Endometrium (tissue), 2 donors: ENCODE measurements around the gene PMEPA1.

Experiments
- FAIRE-seq: peaks from 2 replicates; lab custom pipeline; 2012; peaks lifted over from hg19 to GRCh38; lab: Jason Lieb, UNC
- donor health status: control.
- donor health status: control.

Gene PMEPA1

DNA sequence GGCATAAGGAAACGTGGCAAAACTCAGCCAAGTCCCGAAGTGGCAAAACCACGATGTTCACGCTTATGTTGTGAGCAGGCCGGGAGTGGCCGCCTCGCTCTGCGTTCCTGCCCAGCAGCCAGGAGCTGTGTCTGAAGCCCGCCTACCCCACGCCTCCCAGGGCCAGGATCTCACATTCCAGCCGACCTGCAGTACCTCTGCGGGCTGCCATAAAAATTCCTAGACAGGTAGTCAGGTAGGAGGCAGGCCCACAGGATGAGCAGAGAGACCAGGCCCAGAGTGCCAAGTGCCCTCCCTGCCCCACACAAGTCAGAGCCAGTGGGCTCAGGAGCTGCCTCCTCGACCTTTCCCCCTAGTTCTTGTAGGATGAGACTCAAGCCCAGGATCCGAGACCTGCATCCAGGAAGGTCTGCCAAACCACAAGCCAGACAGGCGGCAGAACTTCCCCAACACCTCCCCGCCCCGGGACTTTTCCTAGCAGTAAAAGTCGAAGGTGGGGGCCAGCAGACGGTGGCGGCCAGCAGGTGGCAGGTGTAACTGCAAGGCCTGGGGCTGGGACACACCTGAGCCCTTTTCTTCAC lies 16.7 kb downstream of the PMEPA1 start:
- no peak for FAIRE-seq

DNA sequence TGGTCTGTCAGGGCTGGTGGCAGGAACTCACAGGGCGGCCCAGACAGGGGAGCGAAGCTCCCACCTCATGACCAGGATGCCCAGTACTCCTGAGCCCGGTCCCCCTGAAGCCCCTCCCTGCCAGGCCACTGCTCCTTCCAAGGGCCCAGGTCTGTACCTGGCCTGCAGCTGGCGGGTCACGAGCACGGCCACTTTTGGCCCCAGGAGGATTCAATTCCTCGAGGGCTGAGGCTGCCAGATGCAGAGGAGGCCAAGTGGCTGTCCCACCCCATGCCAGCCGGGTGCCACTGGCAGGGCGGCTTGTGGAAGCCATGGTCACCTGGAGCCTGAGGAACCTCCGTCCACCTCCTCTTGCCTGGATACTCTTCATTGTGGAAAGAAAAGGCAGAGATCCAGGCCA lies 17.4 kb downstream of the PMEPA1 start:
- FAIRE-seq: no peak

DNA sequence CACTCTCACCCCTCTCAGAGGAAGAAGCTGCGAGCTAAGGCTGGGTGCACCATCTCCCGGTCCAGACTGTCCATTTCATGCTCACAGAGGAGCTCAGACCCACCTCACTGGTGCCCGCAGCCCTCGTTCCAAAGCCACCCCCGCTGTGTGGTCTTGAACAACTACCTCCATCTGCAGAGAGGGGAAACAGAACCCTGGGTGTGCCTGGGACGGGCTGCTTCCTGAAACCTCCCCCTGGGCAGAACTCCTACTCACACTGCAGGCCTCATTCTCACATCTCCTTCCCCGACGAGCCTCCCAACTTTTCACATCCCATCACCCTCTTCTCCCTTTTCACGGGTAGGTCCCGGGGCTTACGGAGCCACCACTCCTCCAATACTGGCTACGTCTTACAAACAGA lies 18.1 kb downstream of the PMEPA1 start:
- FAIRE-seq: no peak

DNA sequence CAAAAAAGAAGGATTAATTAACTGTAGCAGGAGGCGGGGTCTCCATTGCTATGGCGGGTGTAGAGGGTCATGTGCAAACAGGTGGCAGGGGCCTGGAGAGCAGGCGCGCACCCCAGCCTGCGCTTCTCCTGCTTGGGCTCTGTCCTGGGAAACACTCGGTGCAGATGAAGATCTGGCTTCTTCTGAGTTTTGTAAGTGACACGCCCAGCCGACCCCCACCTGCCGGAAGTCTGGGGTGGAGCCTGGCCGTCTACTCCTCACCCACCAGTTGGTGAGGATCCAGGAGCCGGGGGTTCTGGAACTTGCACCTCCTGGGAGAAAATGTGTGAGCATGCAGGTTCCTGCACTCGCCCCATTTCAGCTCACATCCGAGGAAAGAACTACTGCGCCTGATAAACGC lies 19.3 kb downstream of the PMEPA1 start:
- no peak for FAIRE-seq

DNA sequence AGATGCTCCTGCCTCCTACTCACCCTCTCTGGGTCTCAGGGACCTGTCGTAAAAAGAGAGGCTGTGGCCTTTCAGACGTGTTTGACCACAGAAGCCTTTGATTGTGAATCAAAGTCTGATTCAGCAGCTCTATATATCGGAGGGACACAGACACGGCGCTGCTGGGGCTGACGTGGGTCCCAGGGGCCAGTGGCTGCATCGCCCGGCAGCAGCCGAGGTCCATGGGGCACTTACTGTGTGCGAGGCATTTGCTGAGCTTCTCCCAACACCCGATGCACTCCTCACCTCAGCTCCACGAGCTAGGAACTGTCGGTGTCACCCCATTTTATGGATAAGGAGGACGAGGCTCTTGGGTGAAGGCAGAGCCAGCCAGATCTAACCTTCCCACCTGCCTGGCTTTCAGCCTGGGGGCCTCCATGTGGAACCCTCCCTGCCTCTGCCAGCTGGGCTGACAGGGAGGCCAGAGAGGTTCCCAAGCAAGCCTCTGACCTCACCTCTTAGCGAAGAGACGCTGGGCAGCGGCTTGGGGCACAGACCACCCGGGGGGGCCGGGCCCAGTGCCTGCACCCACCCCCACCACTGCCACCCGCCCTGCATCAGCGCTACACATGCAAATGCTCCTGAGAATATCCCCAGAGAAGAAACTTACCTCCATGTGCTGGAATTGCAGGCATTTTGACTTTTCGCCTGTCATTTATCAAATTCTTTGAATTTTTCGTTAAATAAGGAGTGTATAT lies 19.9 kb downstream of the PMEPA1 start:
- no peak for FAIRE-seq

DNA sequence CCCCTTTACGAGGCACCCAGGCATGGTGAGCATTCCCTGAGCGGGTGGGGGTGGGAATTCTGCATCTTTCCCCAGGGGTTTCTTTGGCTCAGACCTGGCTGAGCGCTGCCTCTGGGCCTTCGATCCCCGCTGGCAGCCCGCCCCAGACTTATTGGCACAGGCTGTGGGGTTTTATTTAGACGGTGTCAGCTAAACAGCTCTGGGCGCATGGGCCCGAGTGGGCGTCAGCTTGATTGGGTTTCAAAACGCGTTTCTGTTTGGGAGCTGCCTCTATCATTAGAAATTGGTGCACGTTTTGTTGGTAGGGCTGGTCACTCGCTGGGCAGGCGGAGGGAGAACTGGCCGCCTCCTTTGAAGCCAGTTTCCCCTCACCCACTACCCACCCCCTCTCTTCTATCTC lies 21.0 kb downstream of the PMEPA1 start:
- no peak for FAIRE-seq

DNA sequence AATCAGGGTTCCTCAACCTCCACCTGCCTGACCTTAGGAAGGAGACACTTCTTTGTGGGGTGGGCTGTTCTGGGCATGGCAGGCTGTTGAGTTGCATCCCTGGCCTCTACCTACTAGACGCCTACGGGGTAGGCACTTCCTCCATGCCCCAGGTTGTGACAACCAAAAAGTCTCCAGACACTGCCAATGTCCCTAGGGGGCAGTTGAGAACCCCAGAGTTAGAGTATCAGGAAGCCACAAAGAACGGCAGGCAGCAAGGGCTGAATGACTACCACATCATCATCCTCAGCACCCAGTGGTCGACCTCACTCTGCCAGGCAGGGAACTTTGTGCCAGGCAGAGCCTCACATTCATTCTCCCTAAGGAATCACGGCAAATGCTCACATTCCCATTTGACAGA lies 21.5 kb downstream of the PMEPA1 start:
- no peak for FAIRE-seq

DNA sequence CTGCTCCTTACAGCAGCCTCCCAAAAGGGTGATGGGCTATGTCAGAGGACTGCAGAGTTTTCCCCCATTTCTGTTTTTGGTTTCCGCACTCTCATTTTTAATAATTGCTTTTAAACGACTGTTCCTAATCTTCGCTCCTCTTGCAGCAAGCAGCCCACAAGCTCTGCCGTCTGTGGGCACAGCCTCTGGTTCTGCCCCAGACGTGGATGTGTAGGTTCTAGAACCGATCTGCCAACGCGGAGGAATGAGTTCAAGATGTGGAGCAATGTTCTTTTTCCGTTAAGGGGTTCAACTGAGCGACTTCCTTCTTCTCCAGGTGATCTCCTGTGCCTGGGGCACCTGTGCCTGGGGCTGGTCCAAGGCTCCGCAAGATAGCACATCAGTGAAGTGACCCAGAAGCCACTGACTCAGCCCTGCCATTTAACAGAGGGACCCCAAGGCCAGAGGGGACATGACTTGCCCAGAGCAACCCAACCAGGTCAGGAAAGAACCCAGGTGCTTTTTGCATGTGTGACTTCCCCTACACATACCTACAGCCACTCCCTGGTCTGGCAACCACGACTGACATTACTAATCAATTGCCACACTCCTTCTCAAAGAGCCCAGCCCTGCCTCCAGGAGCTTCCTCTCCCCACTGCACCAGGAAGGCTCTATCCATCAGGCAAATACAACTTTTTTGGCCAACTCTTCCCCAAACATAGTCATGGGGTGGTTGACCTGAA lies 22.7 kb downstream of the PMEPA1 start:
- FAIRE-seq: no peak

DNA sequence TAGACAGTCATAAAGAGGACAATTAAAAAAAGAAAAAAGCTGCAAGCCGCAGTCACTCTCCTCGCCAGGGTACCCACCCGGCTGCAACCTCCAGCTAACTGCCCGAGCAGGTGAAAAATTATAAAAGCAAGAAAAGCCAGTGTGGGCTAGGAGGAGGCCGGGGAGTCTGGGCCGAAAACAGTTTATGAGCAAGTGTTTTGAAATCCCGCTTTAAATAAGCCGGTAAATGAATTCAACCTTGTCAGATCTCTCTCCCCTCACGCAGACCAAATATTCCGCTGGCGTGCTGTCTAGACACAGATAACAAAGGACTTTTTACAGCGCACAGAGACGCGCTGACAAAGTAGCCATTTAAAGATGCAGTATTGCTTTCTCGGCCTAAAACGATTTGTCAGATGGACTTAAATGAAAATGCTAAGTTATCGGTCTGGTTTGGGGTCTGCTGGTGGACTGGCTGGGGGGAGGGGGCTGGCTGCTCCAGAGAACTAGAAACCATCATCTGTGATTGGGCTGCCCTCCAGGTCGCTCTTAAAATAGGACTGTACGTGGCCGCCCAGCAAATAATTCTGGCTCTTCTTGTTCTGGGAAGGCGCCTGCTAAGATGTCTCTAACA lies 24.6 kb downstream of the PMEPA1 start:
- no peak for FAIRE-seq

DNA sequence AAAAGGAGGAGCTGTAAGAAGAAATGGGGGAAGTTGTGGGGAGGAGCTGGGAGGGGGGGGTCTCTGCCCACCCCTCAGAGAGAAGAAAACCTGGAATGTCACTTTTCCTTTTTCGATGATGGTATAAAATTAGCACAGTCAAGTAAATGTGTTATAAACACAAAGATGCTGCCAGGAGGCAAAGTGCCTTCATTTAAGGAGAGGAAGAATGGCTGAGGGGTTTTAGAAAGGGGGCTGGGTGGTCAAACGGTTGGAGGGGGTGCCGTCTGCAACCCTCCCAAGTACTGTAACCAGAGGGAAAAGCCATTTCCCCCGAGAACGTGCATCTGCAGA lies 25.0 kb downstream of the PMEPA1 start:
- FAIRE-seq: no peak

DNA sequence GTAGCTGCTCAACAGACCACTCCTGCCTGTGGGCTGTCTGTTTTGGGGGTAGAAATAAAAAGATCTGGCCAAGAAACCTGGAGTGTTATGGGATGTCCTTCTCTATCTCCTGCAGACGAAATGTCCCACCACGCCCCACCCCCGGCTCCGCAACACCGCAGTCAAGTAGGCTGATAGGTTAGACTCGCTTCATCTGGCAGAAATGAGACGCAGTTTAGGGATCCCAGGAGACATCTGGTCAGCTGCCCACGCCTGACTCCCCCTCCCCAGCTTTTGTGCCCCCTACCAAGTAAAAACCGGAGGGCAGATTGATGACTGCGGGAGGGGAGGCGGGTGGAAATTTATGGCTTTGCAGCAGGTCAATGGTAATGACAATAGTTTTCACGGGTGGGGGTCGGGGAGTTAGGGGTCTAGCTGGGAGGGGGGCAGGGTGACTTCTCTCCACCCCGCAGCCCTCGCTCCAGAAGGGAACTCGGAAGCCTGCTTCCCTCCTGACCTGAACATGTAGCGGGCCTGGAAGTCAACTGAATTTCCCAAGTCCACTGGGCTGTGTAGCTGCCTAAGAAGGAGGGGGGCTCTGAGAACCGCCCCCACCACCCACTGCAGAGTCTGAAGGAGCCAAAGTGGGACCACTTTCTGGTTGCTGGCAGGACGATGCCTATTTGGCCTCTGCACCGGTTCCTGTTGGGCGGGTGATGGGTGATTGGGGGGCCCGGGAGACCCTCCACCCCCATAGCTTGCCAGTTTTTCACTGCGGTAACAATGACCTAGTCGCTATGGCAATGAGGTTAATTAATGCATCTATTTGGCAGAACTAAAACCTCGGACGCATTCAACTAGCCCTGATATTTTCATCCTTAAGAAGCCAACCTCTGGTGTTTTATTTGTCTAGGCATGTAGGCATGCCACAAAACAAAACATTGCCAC lies 25.7 kb downstream of the PMEPA1 start:
- no peak for FAIRE-seq

DNA sequence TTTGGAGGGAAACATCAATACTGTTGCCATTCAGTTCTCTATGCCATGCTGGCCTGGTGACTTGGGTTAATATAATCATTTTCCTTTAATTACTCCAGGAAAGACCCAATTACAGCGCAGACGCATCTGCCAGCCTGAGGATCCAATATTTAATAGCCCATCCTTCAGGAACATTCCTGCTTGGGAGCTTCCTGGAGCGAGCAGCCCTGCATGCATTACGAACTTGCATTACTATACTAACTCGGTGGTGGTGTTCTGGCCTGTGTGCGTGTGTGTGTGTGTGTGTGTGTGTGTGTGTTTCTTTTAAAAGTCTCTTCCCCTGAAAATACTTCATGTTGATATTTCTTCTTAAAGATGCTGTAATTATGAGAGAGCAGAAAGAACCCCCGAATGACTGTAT lies 26.5 kb downstream of the PMEPA1 start:
- no peak for FAIRE-seq

DNA sequence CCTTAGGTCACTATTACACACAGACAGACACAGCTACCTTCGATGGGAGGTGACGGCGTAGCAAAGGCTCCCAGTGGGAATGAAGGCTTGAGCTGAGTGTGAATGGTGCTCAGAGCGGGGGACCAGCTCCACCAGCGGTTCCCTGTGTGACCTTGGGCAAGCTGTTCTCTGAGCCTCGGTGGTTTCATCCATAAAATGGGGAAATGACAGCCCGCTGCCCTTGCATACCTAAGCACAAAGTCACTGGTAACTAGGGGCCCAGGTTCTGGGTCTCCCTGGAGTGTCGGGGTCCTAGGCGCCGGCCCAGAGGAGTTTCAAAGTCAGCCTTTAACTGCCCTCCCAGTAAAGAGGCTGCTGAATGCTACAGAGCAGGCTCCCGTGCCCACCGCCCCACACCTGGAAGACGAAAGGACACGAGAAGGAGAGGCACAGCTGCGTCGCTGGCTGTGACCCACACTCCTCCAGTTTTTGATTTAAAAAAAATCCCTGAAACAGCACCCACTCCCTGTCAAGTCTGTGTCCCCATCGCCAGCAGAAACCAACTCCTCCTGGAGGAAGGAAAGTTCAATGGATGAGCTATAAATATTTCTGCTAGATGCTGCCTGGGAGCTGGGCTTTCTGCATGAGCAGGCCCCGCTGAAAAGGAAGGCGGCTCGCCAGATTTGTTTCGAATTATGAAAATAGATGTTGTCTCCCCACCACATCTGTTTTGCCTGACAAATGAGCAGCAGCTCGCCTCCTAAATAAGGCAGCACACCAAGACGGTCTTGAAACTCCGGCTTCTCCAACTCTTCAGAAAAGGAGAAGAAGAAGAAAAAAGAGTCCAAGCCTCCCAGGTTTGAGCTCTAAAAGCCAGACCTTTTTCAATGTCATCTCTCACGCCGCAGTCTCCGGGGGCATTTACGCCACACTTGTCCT lies 27.4 kb downstream of the PMEPA1 start:
- FAIRE-seq: no peak

DNA sequence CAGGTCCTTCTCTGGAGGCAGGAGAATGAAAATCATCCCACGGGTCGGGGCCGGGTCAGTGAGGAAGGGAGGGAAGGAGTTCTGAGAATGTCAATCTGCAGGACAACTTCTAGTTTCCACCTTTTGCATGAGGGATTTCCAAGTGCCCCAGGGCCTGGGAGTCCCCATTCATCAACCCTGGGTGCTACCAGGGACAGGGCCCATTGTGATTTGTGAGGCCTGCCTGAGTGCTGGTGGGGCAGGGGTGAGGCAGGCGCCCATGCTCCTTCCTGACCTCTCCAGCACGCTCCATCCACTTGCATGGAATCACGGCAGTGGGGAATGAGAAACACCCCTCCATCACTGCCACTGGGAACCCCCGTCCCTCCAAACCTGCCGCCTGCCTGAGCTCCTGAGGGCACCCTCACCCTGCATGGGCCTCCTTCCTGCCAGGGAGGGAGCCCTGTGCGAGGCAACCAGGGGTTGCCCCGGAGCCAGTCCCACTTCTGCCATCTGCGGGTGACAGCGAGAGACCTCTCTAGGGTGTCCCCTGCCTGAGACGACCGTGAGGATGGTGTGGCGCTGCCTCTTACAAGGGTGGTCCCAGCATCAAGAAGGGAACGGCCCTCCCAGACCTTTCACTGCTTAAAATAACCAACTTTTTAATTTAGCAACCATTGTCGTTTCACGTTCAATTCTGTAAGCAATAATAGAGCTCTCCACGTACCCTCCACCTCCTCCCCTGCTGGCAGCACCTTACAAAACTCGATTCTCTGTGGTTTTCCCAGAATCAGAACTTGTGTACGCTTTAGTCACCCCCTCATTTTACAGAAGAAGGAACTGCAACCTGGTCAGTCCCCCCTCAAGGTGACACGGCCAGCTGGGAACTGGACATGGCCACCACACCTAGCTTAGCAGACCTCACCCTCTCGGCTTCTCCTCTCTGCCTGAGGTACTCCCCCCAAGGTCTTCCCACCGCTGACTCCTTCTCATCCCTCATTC lies 28.6 kb downstream of the PMEPA1 start:
- FAIRE-seq: no peak

DNA sequence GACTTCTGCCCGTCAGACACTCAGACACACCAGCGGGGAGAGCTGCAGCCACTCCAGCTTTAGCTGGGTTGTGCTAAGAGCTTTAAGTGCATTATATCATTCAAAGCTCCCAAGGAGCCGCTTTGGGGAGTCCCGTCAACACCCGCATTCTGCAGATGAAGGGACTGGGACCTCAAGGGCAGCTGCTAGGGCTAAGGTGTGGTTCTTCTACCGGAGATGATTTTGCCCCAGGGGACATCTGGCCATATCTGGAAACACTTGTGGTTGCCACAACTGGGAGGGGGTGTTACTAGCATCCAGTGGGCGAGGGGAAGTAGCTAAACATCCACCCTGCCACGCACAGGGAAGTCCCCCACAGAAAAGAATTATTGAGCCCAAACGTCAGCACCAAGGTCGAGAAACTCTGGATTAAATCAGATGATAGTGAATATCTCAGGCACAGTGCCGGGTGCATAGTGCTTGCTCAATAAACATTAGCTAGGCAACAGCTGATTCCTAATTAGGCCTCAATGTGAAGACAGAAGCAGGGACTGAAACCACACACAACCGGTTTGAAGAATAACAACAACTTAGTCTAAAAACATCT lies 29.6 kb downstream of the PMEPA1 start:
- no peak for FAIRE-seq

DNA sequence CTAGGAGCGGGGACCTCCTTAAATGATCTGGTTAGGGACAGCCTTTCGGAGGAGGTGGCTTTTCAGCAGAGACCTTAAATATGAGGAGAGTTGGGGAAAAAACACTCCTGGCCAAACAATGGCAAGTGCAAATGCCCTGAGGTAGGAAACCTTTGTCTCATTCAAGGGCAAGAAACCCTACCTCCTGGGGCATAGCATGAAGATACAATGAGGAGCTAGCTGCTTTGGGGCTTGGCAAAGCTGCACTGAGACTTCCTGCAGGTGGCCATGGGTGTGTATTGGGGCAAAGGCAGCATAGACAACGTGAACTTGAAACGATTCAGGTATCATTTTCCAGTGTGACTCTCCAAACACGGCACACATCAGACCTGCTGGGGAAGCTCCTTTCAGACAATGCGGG lies 30.7 kb downstream of the PMEPA1 start:
- no peak for FAIRE-seq

DNA sequence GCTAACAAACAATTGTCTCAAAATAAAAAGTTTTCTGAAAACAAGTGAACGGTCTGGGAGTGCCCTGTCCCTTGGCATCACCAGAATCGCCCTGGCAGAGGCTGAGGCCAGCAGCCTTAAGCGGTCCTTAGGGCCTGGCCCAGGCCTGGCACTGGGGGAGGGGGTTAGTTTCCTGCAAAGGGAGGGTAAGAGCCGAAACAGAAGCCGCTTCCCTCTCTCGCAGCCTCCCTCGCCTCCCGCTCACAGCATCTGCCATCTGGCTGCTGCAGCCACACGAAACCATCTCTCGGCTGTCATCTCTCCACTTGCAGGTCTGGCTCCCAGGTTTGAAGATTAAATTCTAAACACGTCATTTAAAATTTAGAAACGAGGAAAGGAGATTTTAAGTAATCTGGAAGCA lies 31.5 kb downstream of the PMEPA1 start:
- no peak for FAIRE-seq

DNA sequence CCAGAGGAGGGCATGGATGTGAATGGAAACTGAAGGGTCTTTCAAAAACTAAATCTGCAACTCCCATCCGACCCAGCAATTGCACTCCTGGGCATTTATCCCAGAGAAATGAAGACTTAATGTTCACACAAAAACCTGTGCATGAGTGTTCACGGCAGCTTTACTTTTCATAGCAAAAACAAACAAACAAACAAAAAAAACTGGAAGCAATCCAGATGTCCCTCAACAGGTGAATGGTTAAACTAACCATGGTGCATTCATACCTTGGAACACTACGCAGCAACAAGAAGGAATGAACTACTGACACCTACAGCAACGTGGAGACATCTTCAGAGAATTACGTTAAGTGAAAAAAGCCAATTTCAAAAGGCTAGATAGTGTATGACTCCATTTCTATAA lies 32.2 kb downstream of the PMEPA1 start:
- FAIRE-seq: no peak
